Measurements from ENCODE around the gene SMC6. TPM values are rescaled to one million over a fixed set of nuclear protein-coding genes. Genes with fewer than 3 reads are reported as not detected.

Gene SMC6
- polyA plus RNA-seq, 1 of the 3 experiments (the other 2 are of a cell fraction): 6.5 TPM

DNA sequence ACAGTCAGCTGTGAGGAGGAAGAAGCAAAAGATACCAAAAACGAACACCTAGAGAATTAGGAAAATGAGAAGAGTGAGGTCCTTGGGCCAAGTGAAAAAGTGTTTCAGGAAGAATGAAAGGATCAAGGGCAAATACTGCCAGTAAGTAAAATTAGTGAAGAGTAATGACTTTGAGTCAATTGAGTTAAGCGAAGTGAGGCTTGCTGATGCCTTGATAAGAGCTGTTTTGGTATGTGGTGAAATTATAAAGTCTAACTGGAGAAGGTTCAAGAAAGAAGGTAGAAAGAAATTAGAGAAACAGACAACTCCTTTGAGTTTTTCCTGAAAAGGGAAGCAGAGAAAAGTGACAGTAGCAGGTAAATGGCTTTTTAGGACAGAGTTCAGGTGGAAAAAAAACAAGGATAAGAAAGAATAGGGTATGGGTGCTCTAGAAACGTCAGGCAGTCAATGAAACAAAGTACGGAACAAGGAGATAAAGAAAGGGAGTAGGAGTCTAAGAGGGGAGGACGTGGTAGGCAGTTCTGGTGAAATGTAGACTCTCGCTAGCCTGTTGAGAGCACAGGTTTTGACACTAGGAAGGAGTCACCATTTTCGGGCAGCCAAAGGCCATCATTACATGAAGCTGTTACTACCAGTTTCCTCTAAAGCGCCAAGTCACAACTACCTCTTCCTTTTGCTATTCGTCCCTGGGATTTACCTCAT, 42.9 kb downstream of the SMC6 start:
- no peaks in the 10 kb centered on the region for H4K20me1 ChIP-seq (ENCODE audit: insufficient read depth)
- no peak overlapping the region for H2AFZ ChIP-seq (ENCODE audit: low read depth)
- no peak overlapping the region for H3K9ac ChIP-seq
- H3K79me2 ChIP-seq (ENCODE audit: insufficient read depth): no peaks in the 10 kb centered on the region
- H3K4me2 ChIP-seq: no peak overlapping the region
- CTCF ChIA-PET: interaction anchor here (3.7 kb wide), 1 partner anchor 8 kb away, joined by 32 read pairs; no protein-coding TSS in a partner anchor
- no peaks in the 10 kb centered on the region for H3K9me2 ChIP-seq
- TF ChIP-seq RAD21 (IDR thresholded peaks at IDR 0.05; ENCODE audit: low read length) (no peak), NFIC (IDR thresholded peaks at IDR 0.05; ENCODE audit: borderline replicate concordance) (no peak)
- TF ChIP-seq, protein P1, sequence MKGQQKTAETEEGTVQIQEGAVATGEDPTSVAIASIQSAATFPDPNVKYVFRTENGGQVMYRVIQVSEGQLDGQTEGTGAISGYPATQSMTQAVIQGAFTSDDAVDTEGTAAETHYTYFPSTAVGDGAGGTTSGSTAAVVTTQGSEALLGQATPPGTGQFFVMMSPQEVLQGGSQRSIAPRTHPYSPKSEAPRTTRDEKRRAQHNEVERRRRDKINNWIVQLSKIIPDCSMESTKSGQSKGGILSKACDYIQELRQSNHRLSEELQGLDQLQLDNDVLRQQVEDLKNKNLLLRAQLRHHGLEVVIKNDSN (IDR thresholded peaks at IDR 0.05; ENCODE audit: borderline replicate concordance, low read depth): no peak
- TF ChIP-seq, protein P2, sequence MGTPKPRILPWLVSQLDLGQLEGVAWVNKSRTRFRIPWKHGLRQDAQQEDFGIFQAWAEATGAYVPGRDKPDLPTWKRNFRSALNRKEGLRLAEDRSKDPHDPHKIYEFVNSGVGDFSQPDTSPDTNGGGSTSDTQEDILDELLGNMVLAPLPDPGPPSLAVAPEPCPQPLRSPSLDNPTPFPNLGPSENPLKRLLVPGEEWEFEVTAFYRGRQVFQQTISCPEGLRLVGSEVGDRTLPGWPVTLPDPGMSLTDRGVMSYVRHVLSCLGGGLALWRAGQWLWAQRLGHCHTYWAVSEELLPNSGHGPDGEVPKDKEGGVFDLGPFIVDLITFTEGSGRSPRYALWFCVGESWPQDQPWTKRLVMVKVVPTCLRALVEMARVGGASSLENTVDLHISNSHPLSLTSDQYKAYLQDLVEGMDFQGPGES (IDR thresholded peaks at IDR 0.05; ENCODE audit: low read depth, low read length): no peak
- H3K27ac ChIP-seq (ENCODE audit: low read depth in 2 of 2, low read length in 1 of 2): no peak overlapping the region
- H3K36me3 ChIP-seq (replicated peaks in 1 of 2; ENCODE audit: control insufficient read depth in 1 of 2, insufficient read depth in 2 of 2, low read length in 1 of 2): peaks cover 74 to 95% of the 10 kb centered on the region in 2 experiments
- no peak for DNase-seq
- POLR2A ChIA-PET: no interaction called here
- H3K4me3 ChIP-seq (ENCODE audit: low read depth in 2 of 2, low read length in 1 of 2): no peak overlapping the region
- 86% methylated on average over 9 of the region's 9 CpGs for WGBS (ENCODE audit: low lambda C conversion rate)
- no peaks in the 10 kb centered on the region for H3F3A ChIP-seq (replicated peaks; ENCODE audit: insufficient read depth)
- H3K9me3 ChIP-seq: no peaks in the 10 kb centered on the region
- H3K27me3 ChIP-seq (ENCODE audit: insufficient read depth): no peaks in the 10 kb centered on the region
- no peaks in the 10 kb centered on the region; a peak in 1 of 4 replicates for H3K4me1 ChIP-seq (ENCODE audit: control insufficient read depth in 1 of 2, insufficient read depth in 2 of 2, low read depth in 1 of 2, low read length in 1 of 2)

DNA sequence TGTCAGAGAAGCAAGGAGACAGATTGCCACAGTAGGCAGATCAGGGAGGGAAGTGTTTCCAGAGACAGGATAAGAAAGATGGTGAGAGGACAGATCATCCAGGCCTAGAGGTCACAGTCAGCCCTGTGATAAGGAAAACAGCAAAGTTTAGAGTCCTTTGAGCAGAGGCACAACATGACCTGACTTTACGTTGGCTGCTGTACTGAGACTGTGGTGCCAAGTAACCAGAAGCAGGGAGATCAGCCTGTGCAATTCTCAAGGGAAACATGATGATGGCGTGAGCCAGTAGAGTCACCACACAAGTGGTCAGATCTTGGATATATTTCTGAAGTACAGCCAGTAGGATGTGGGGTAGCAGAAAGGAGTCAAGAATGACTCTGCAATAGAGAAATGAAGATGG, 43.7 kb downstream of the SMC6 start:
- H3K36me3 ChIP-seq (replicated peaks in 1 of 2; ENCODE audit: control insufficient read depth in 1 of 2, insufficient read depth in 2 of 2, low read length in 1 of 2): peaks cover 71 to 89% of the 10 kb centered on the region in 2 experiments
- H2AFZ ChIP-seq (ENCODE audit: low read depth): no peak overlapping the region
- H3K27me3 ChIP-seq (ENCODE audit: insufficient read depth): no peaks in the 10 kb centered on the region
- TF ChIP-seq FOSL2 (IDR thresholded peaks at IDR 0.05; ENCODE audit: borderline replicate concordance, low read depth) (no peak), MEF2A (IDR thresholded peaks at IDR 0.05; ENCODE audit: borderline replicate concordance, low read depth) (no peak), EZH2phosphoT487 (IDR thresholded peaks at IDR 0.05; ENCODE audit: borderline replicate concordance, low read depth) (no peak), NRF1 (IDR thresholded peaks at IDR 0.05; ENCODE audit: low read depth, low read length) (no peak), TCF12 (IDR thresholded peaks at IDR 0.05) (no peak), RFX5 (IDR thresholded peaks at IDR 0.05; ENCODE audit: low read length) (no peak), FOXM1 (IDR thresholded peaks at IDR 0.05; ENCODE audit: low read depth) (no peak), GABPA (IDR thresholded peaks at IDR 0.05; ENCODE audit: low read depth) (no peak), TEAD4 (IDR thresholded peaks at IDR 0.05; ENCODE audit: borderline replicate concordance, insufficient read depth) (no peak), SIN3A (IDR thresholded peaks at IDR 0.05; ENCODE audit: borderline replicate concordance, low read depth, low read length) (no peak)
- TF ChIP-seq, protein P1 (IDR thresholded peaks at IDR 0.05; ENCODE audit: borderline replicate concordance, low read depth): no peak
- TF ChIP-seq, protein P2 (IDR thresholded peaks at IDR 0.05; ENCODE audit: low read depth, low read length): no peak
- TF ChIP-seq, protein P3, sequence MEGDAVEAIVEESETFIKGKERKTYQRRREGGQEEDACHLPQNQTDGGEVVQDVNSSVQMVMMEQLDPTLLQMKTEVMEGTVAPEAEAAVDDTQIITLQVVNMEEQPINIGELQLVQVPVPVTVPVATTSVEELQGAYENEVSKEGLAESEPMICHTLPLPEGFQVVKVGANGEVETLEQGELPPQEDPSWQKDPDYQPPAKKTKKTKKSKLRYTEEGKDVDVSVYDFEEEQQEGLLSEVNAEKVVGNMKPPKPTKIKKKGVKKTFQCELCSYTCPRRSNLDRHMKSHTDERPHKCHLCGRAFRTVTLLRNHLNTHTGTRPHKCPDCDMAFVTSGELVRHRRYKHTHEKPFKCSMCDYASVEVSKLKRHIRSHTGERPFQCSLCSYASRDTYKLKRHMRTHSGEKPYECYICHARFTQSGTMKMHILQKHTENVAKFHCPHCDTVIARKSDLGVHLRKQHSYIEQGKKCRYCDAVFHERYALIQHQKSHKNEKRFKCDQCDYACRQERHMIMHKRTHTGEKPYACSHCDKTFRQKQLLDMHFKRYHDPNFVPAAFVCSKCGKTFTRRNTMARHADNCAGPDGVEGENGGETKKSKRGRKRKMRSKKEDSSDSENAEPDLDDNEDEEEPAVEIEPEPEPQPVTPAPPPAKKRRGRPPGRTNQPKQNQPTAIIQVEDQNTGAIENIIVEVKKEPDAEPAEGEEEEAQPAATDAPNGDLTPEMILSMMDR (IDR thresholded peaks at IDR 0.05): no peak
- no peak overlapping the region for H3K4me2 ChIP-seq
- H3K27ac ChIP-seq (ENCODE audit: low read depth in 2 of 2, low read length in 1 of 2): no peak overlapping the region
- DNase-seq: no peak
- H3K4me1 ChIP-seq (ENCODE audit: control insufficient read depth in 1 of 2, insufficient read depth in 2 of 2, low read depth in 1 of 2, low read length in 1 of 2): no peaks in the 10 kb centered on the region; a peak in 1 of 4 replicates
- no peaks in the 10 kb centered on the region for H3K79me2 ChIP-seq (ENCODE audit: insufficient read depth)
- no peaks in the 10 kb centered on the region for H3K9me2 ChIP-seq
- ChIA-PET POLR2A (no interaction called here), CTCF (interaction anchor here (3.7 kb wide), 1 partner anchor 9 kb away, joined by 32 read pairs; no protein-coding TSS in a partner anchor)
- no peaks in the 10 kb centered on the region for H3F3A ChIP-seq (replicated peaks; ENCODE audit: insufficient read depth)
- no peaks in the 10 kb centered on the region for H4K20me1 ChIP-seq (ENCODE audit: insufficient read depth)
- 97% methylated on average over 2 of the region's 2 CpGs for WGBS (ENCODE audit: low lambda C conversion rate)
- no peak overlapping the region for H3K9ac ChIP-seq
- no peaks in the 10 kb centered on the region for H3K9me3 ChIP-seq
- H3K4me3 ChIP-seq (ENCODE audit: low read depth in 2 of 2, low read length in 1 of 2): no peak overlapping the region
